Left ventricle myocardium inferior (tissue), 1 donor: ENCODE data around the gene ASB12. TPM values are rescaled to one million over a fixed set of nuclear protein-coding genes. Genes with fewer than 3 reads are reported as not detected.

Source experiments
- DNase-seq: peaks from one replicate; pipeline ENCODE4 v3.0.0-alpha.2; 2020
- H3K27ac ChIP-seq: fragments of 200-600 bp; replicated peaks from 2 replicates; pipeline ENCODE4 v1.8.0; 2021
- H3K27me3 ChIP-seq: fragments of 200-600 bp; 2 replicates; pipeline ENCODE4 v1.8.0; 2021; ENCODE audit warnings: low read depth
- H3K36me3 ChIP-seq: fragments of 200-600 bp; 2 replicates; pipeline ENCODE4 v1.8.0; 2021
- H3K4me1 ChIP-seq: fragments of 200-600 bp; 2 replicates; pipeline ENCODE4 v1.8.0; 2021
- H3K4me3 ChIP-seq: fragments of 200-600 bp; 2 replicates; pipeline ENCODE4 v1.8.0; 2021; ENCODE audit warnings: mild to moderate bottlenecking, moderate library complexity
- H3K9me3 ChIP-seq: fragments of 200-600 bp; replicated peaks from 2 replicates; pipeline ENCODE4 v1.8.0; 2021
- CTCF ChIP-seq: fragments of 200-600 bp; IDR thresholded peaks from 2 replicates; pipeline ENCODE4 v1.8.0; 2021; ENCODE audit warnings: antibody characterized with exemption, mild to moderate bottlenecking, borderline replicate concordance
- intact Hi-C: fragments of 100-400 bp; cut with micrococcal nuclease; formaldehyde crosslinking; loops from one replicate; pipeline ENCODE4 v1.11.0; 2022
- total RNA-seq: library from RNA; stranded (reverse); fragmentation: NEBNext Ultra II Directional; extraction: Animal tissue kit (Norgen Biotek cat#: 25700); gene quantifications from one replicate; pipeline ENCODE4 v1.2.1, GENCODE V29; 2021
- donor health status: DM: no; HTN: yes; CAD: no; lungs with severe emphysema.

ASB12 gene
- total RNA-seq, 1 donor from 2014 or later: 4.3 TPM

- Histone ChIP-seq H3K27me3 (no peaks in the 10 kb centered on the region), H3K9me3 (no peaks in the 10 kb centered on the region), H3K36me3 (peaks cover 18% of the 10 kb centered on the region), H3K27ac (no peak overlapping the region), H3K4me3 (no peak overlapping the region), H3K4me1 (peaks cover 12% of the 10 kb centered on the region)
- intact Hi-C loops: no loop called here
- TF ChIP-seq CTCF: no peak
- no peak for DNase-seq
These were observed 39.0 kb downstream of the ASB12 start for GRCh38 chrX:64191281-64192010.

DNA sequence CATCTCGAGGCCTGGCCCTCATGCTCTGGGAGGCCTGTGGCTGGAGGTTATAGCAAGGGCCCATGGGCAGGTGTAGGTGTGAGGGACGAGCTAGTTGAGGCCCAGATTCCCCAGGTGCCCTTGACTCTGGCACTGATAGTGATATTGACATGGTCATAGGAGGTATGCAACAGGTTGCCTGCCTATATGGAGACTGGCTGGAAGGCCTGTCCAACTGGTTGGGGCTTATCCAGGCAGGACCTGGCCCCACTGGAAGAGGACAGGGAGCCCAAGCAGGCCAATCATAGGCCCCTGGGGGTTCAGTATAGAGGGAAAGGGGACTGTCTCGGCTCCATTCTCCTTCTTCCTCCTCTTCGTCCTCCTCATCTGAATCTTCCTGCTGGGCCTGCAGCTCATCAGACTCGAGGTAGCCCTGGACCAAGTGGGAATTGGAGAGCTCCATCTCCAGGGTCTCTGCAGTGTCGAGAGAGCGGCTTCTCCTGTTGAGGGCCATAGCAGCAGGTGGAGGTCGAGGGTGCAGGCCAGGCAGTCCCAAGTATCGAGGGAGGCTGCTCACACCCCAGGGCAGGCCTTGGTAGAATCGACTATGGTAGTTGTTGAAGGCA lies 40.2 kb downstream of the ASB12 start:
- TF ChIP-seq CTCF: no peak
- DNase-seq: no peak
- intact Hi-C loops: no loop called here
- no peak overlapping the region for H3K27ac ChIP-seq
- no peaks in the 10 kb centered on the region for H3K27me3 ChIP-seq
- peaks cover 18% of the 10 kb centered on the region for H3K36me3 ChIP-seq
- peaks cover 14% of the 10 kb centered on the region for H3K4me1 ChIP-seq
- H3K4me3 ChIP-seq: no peak overlapping the region
- no peaks in the 10 kb centered on the region for H3K9me3 ChIP-seq

GRCh38 chrX:64188901-64189300 lies 41.5 kb downstream of the ASB12 start:
- peaks cover 18% of the 10 kb centered on the region for H3K36me3 ChIP-seq
- no peak for TF ChIP-seq CTCF
- intact Hi-C loops: no loop called here
- peaks cover 22% of the 10 kb centered on the region for H3K4me1 ChIP-seq
- DNase-seq: no peak
- H3K9me3 ChIP-seq: no peaks in the 10 kb centered on the region
- no peak overlapping the region for H3K4me3 ChIP-seq
- no peak overlapping the region for H3K27ac ChIP-seq
- H3K27me3 ChIP-seq: no peaks in the 10 kb centered on the region

- no peak for TF ChIP-seq CTCF
- Histone ChIP-seq H3K36me3 (peaks cover 17% of the 10 kb centered on the region), H3K27me3 (no peaks in the 10 kb centered on the region), H3K4me3 (no peak overlapping the region), H3K4me1 (peaks cover 26% of the 10 kb centered on the region), H3K9me3 (no peaks in the 10 kb centered on the region), H3K27ac (peak overlapping the region; percentile 57)
- intact Hi-C loops: no loop called here
- no peak for DNase-seq
These were observed 42.7 kb downstream of the ASB12 start for GRCh38 chrX:64187762-64188150.

GRCh38 chrX:64186974-64187761 lies 43.2 kb downstream of the ASB12 start:
- no peak for TF ChIP-seq CTCF
- H3K9me3 ChIP-seq: no peaks in the 10 kb centered on the region
- H3K27me3 ChIP-seq: no peaks in the 10 kb centered on the region
- H3K4me3 ChIP-seq: no peak overlapping the region
- peak; percentile 30 for DNase-seq
- H3K36me3 ChIP-seq: peaks cover 11% of the 10 kb centered on the region
- peaks cover 26% of the 10 kb centered on the region for H3K4me1 ChIP-seq
- intact Hi-C loops: no loop called here
- H3K27ac ChIP-seq: peak overlapping the region; percentile 57
